K562 (cell line): Measurements from ENCODE around the gene PHF1. TPM values are rescaled to one million over a fixed set of nuclear protein-coding genes. Genes with fewer than 3 reads are reported as not detected.

Experiments
- ARHGAP35 ChIP-seq: fragments of 450-650 bp; IDR thresholded peaks from 2 replicates; pipeline ENCODE4 v1.6.1; 2018; ENCODE audit not compliant: partially characterized antibody
- BRF2 ChIP-seq: IDR thresholded peaks from 3 replicates; pipeline ENCODE4 v1.6.1; 2011; ENCODE audit warnings: borderline replicate concordance, mild to moderate bottlenecking; ENCODE audit not compliant: insufficient read length, insufficient read depth
- CEBPG ChIP-seq, 3 experiments: fragments of 200-800 bp in 1 of 3; sonication (Bioruptor generic) in 1 of 3; sonication (generic) in 1 of 3; formaldehyde crosslinking in 1 of 3; IDR thresholded peaks in 2 of 3; conservative IDR thresholded peaks in 1 of 3; 2 replicates each; pipeline versions ENCODE4 v1.6.1 to v1.8.0; 2016 to 2022; ENCODE audit warnings: missing compliant biosample characterization in 2 of 3, missing genetic modification characterization in 2 of 3, mild to moderate bottlenecking in 1 of 3, missing genetic modification reagents in 1 of 3
- DACH1 ChIP-seq: fragments of 450-650 bp; IDR thresholded peaks from 2 replicates; pipeline ENCODE4 v1.6.1; 2018; ENCODE audit not compliant: partially characterized antibody
- DMBX1 ChIP-seq: fragments of 250-450 bp; sonication (Bioruptor Pico); IDR thresholded peaks from 2 replicates; pipeline ENCODE4 v1.8.0; 2022; ENCODE audit warnings: inconsistent platforms, mild to moderate bottlenecking, moderate library complexity, borderline replicate concordance
- EP400 ChIP-seq: fragments of 450-650 bp; IDR thresholded peaks from 2 replicates; pipeline ENCODE4 v1.6.1; 2017; ENCODE audit warnings: antibody characterized with exemption, mild to moderate bottlenecking, moderate library complexity
- FOXA3 ChIP-seq, 2 experiments: fragments of 450-650 bp in 1 of 2; sonication (generic) in 1 of 2; formaldehyde crosslinking; IDR thresholded peaks in 1 of 2; conservative IDR thresholded peaks in 1 of 2; 2 replicates each; pipeline versions ENCODE4 v1.4.0 to v1.8.0; 2020 to 2022; ENCODE audit warnings: mild to moderate bottlenecking in 2 of 2, missing genetic modification reagents in 1 of 2
- FOXJ3 ChIP-seq: sonication (generic); formaldehyde crosslinking; IDR thresholded peaks from 2 replicates; pipeline ENCODE4 v1.4.0; 2020; ENCODE audit warnings: mild to moderate bottlenecking, missing genetic modification reagents
- GATAD2A ChIP-seq: fragments of 450-650 bp; IDR thresholded peaks from 2 replicates; pipeline ENCODE4 v1.6.1; 2017
- IFI16 ChIP-seq: fragments of 250-450 bp; sonication (Bioruptor Pico); IDR thresholded peaks from 2 replicates; pipeline ENCODE4 v2.1.2; 2022; ENCODE audit warnings: mild to moderate bottlenecking, inconsistent platforms
- KLF6 ChIP-seq: fragments of 250-450 bp; sonication (Bioruptor Pico); IDR thresholded peaks from 2 replicates; pipeline ENCODE4 v1.4.0; 2020; ENCODE audit warnings: mild to moderate bottlenecking, moderate library complexity, borderline replicate concordance
- RNF219 ChIP-seq: fragments of 250-450 bp; sonication (Bioruptor Pico); IDR thresholded peaks from 2 replicates; pipeline ENCODE4 v1.5.0; 2022; ENCODE audit warnings: mild to moderate bottlenecking
- SMARCB1 ChIP-seq: IDR thresholded peaks from 2 replicates; pipeline ENCODE4 v1.6.1; 2011; ENCODE audit warnings: improper control_type of control experiment, low read depth; ENCODE audit not compliant: insufficient read length
- TCF3 ChIP-seq: sonication (generic); formaldehyde crosslinking; IDR thresholded peaks from 2 replicates; pipeline ENCODE4 v1.4.0; 2020; ENCODE audit warnings: mild to moderate bottlenecking, missing genetic modification reagents
- ZBTB8A ChIP-seq: fragments of 450-650 bp; IDR thresholded peaks from 2 replicates; pipeline ENCODE4 v1.6.1; 2018; ENCODE audit warnings: mild to moderate bottlenecking, moderate library complexity; ENCODE audit not compliant: partially characterized antibody
- ZNF23 ChIP-seq: fragments of 250-450 bp; sonication (Bioruptor Pico); IDR thresholded peaks from 2 replicates; pipeline ENCODE4 v1.4.0; 2020; ENCODE audit warnings: mild to moderate bottlenecking
- ZNF274 ChIP-seq: IDR thresholded peaks from 2 replicates; pipeline ENCODE4 v1.6.1; 2011; ENCODE audit warnings: low read depth, mild to moderate bottlenecking, low read length, moderate library complexity, borderline replicate concordance
- ZNF764 ChIP-seq: fragments of 250-450 bp; sonication (Bioruptor Pico); IDR thresholded peaks from 2 replicates; pipeline ENCODE4 v1.4.0; 2020; ENCODE audit warnings: low read depth, mild to moderate bottlenecking, moderate library complexity
- polyA plus RNA-seq, 8 experiments: library from polyadenylated mRNA; depleted of rRNA in 4 of 8; stranded (reverse) in 5 of 8; unstranded in 3 of 8; fragments of >200 nt; fragmentation: Nextera tagmentation in 2 of 8; fragmentation: Illumina TruSeq in 1 of 8; extraction: Ambion mirVana in 2 of 8; extraction: Trizol in 1 of 8; gene quantifications; 2 replicates each; pipeline versions ENCODE4 v1.2.1 to v1.2.3, GENCODE V29; 2011 to 2014; ENCODE audit warnings: inconsistent platforms in 1 of 8, missing spikeins in 1 of 8
- total RNA-seq, 7 experiments: library from RNA; depleted of rRNA in 6 of 7; stranded (reverse); fragments of >200 nt in 6 of 7; fragmentation: Illumina TruSeq in 2 of 7; extraction: Trizol in 2 of 7; gene quantifications; 2 replicates each; pipeline versions ENCODE4 v1.2.1 to v1.2.3, GENCODE V29; 2011 to 2021; ENCODE audit warnings: low replicate concordance in 1 of 7
- TF ChIP-seq, protein P1 (sequence below): sonication (generic); formaldehyde crosslinking; IDR thresholded peaks from 2 replicates; pipeline ENCODE4 v1.8.0; 2022; ENCODE audit warnings: mild to moderate bottlenecking, low read depth, missing genetic modification reagents
- TF ChIP-seq, protein P2 (sequence below), 3 experiments: IDR thresholded peaks in 2 of 3; conservative IDR thresholded peaks in 1 of 3; 2 replicates each; pipeline ENCODE4 v1.5.1; 2011 to 2012; ENCODE audit warnings: low read length in 3 of 3, mild to moderate bottlenecking in 3 of 3, control low read depth in 2 of 3, improper control_type of control experiment in 1 of 3, inconsistent platforms in 1 of 3, low read depth in 1 of 3, mixed read lengths in 1 of 3, moderate library complexity in 1 of 3; ENCODE audit not compliant: insufficient read depth in 2 of 3

The PHF1 gene
- total and polyA plus RNA-seq, 9 of the 15 experiments (the other 6 are each of a cell fraction or from before 2014, with no cell fraction given), result 3.7 to 64.2 (median 33.7) TPM

DNA sequence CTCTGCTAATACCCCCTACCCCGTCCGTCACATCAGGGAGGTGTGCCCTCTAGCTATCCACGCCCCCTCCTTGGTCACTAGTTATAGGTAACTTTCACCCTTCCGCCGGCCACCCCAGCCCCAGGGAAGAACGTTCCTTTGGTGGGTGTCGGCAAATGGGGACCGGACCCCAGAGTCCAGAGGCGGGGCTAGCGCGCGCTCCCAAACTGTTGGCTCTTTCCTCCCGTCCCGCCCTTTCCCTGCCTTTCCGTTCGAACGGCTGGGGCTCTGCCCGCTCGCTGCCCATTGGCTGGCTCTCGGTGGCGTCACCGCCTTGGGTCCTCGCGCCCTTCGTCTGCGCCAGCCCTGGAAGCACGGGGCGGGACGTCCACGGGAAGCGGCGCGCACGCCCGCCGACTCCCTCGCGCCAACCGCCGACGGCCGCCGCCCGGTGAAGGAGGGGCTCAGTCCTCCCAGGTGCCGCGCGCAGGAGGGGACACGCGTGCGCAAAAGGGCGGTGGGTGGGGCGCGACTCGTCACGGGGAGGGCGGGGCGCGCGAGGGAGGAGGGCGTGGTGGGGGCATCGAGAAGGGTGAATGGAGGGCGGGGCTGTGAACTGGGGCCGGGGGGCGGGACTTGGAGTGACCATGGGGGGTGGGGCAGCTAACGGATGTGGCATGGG lies 634 bp upstream of the PHF1 start (continued):
- no peak for TF ChIP-seq FOXA3 (CRISPR knock-in tag; conservative IDR thresholded peaks at IDR 0.05 in 1 of 2, IDR thresholded peaks at IDR 0.05 in 1 of 2)
- TF ChIP-seq TCF3 (CRISPR knock-in tag), result peak; percentile 45
- TF ChIP-seq DACH1, result no peak
- no peak for TF ChIP-seq ZBTB8A
- TF ChIP-seq KLF6 (CRISPR knock-in tag), result peak; percentile 50; the same call in 1 of the 2 replicates
- TF ChIP-seq, protein P1, sequence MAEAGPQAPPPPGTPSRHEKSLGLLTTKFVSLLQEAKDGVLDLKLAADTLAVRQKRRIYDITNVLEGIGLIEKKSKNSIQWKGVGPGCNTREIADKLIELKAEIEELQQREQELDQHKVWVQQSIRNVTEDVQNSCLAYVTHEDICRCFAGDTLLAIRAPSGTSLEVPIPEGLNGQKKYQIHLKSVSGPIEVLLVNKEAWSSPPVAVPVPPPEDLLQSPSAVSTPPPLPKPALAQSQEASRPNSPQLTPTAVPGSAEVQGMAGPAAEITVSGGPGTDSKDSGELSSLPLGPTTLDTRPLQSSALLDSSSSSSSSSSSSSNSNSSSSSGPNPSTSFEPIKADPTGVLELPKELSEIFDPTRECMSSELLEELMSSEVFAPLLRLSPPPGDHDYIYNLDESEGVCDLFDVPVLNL (CRISPR knock-in tag), result peak; percentile 96
- TF ChIP-seq BRF2, result no peak
- no peak for TF ChIP-seq ARHGAP35
- no peak for TF ChIP-seq ZNF764 (CRISPR knock-in tag)
- TF ChIP-seq ZNF274, result no peak
- TF ChIP-seq RNF219, result no peak
- TF ChIP-seq ZNF23 (CRISPR knock-in tag), result no peak
- TF ChIP-seq SMARCB1, result no peak
- TF ChIP-seq FOXJ3, result no peak
- TF ChIP-seq, protein P2, sequence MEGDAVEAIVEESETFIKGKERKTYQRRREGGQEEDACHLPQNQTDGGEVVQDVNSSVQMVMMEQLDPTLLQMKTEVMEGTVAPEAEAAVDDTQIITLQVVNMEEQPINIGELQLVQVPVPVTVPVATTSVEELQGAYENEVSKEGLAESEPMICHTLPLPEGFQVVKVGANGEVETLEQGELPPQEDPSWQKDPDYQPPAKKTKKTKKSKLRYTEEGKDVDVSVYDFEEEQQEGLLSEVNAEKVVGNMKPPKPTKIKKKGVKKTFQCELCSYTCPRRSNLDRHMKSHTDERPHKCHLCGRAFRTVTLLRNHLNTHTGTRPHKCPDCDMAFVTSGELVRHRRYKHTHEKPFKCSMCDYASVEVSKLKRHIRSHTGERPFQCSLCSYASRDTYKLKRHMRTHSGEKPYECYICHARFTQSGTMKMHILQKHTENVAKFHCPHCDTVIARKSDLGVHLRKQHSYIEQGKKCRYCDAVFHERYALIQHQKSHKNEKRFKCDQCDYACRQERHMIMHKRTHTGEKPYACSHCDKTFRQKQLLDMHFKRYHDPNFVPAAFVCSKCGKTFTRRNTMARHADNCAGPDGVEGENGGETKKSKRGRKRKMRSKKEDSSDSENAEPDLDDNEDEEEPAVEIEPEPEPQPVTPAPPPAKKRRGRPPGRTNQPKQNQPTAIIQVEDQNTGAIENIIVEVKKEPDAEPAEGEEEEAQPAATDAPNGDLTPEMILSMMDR (IDR thresholded peaks at IDR 0.05 in 2 of 3, conservative IDR thresholded peaks at IDR 0.05 in 1 of 3; ENCODE audit: insufficient read depth in 2 of 3, low read depth in 1 of 3, low read length in 3 of 3), result 0 out of 6 replicates have a peak, but pooled peaks of 1 of the 3 experiments have one; percentile 1
- peak; percentile 85 for TF ChIP-seq EP400
- no peak for TF ChIP-seq DMBX1 (CRISPR knock-in tag)
- TF ChIP-seq CEBPG (CRISPR knock-in tag; IDR thresholded peaks at IDR 0.05), result no peak
- TF ChIP-seq CEBPG (tag; conservative IDR thresholded peaks at IDR 0.05 in 1 of 2, IDR thresholded peaks at IDR 0.05 in 1 of 2), result no peak
- TF ChIP-seq GATAD2A, result no peak
- no peak for TF ChIP-seq IFI16 (CRISPR knock-in tag)
